Neural cell (in vitro differentiated cells): ENCODE data around the gene P3H3.

Experiments used
- CTCF ChIP-seq: fragments of 450-650 bp; IDR thresholded peaks from 2 replicates; pipeline ENCODE4 v1.5.1; 2014; ENCODE audit warnings: antibody characterized with exemption, mild to moderate bottlenecking, moderate library complexity; ENCODE audit not compliant: poor library complexity, severe bottlenecking
- EP300 ChIP-seq: fragments of 450-650 bp; conservative IDR thresholded peaks from 2 replicates; pipeline ENCODE4 v1.6.1; 2014; ENCODE audit warnings: antibody characterized with exemption, mild to moderate bottlenecking, moderate library complexity; ENCODE audit not compliant: poor library complexity, severe bottlenecking
- EZH2 ChIP-seq: fragments of 200-600, 300-800 bp; shearing (Covaris generic), sonication (generic); IDR thresholded peaks from 2 replicates; pipeline ENCODE4 v1.6.1; 2014; ENCODE audit warnings: antibody characterized with exemption, low read length, borderline replicate concordance, mild to moderate bottlenecking; ENCODE audit not compliant: insufficient read depth, poor library complexity, severe bottlenecking
- POLR2AphosphoS5 ChIP-seq: IDR thresholded peaks from 2 replicates; pipeline ENCODE4 v1.6.1; 2012
- RAD21 ChIP-seq: fragments of 450-650 bp; conservative IDR thresholded peaks from 2 replicates; pipeline ENCODE4 v1.6.1; 2014; ENCODE audit warnings: antibody characterized with exemption, mild to moderate bottlenecking, moderate library complexity
- REST ChIP-seq: IDR thresholded peaks from 2 replicates; pipeline ENCODE4 v1.6.1; 2012; ENCODE audit warnings: borderline replicate concordance
- SMC3 ChIP-seq: fragments of 450-650 bp; conservative IDR thresholded peaks from 2 replicates; pipeline ENCODE4 v1.6.1; 2014; ENCODE audit warnings: antibody characterized with exemption, mild to moderate bottlenecking, moderate library complexity; ENCODE audit not compliant: poor library complexity

GRCh38 chr12:6863586-6864321 lies 35.5 kb downstream of the P3H3 start:
- TF ChIP-seq CTCF (no peak), POLR2AphosphoS5 (no peak), EZH2 (no peak), SMC3 (no peak), REST (no peak), EP300 (no peak), RAD21 (no peak)
